T-helper 2 cell treated with Interferon-gamma antibody and Interleukin-4, amounts not matched to agents 100 ng/mL and 5 ng/mL, for 36 hours (primary cell): ENCODE data around the gene POP4. TPM values are rescaled to one million over a fixed set of nuclear protein-coding genes. Genes with fewer than 3 reads are reported as not detected.

Experiments
- intact Hi-C: fragments of 100-400 bp; cut with micrococcal nuclease; formaldehyde crosslinking; loops from one replicate; pipeline ENCODE4 v1.15.1; 2023
- total RNA-seq: library from RNA; stranded (reverse); gene quantifications from 2 replicates; pipeline ENCODE4 v1.2.3, GENCODE V29; 2022

Gene POP4
- total RNA-seq, 1 donor from 2014 or later, result 104 TPM

GRCh38 chr19:29576761-29577648 is 29.1 kb upstream of the POP4 start:
- intact Hi-C loops, result no loop called here

- intact Hi-C loops, result no loop called here
Measured at GRCh38 chr19:29577649-29577963, 28.5 kb upstream of the POP4 start.

GRCh38 chr19:29578349-29578748 is 27.7 kb upstream of the POP4 start:
- intact Hi-C loops, result no loop called here

- intact Hi-C loops, result no loop called here
Measured at GRCh38 chr19:29579308-29579910, 26.7 kb upstream of the POP4 start.

GRCh38 chr19:29581398-29581797 is 24.7 kb upstream of the POP4 start:
- intact Hi-C loops, result no loop called here

GRCh38 chr19:29583196-29583999 is 22.7 kb upstream of the POP4 start:
- intact Hi-C loops, result no loop called here

GRCh38 chr19:29586401-29586800 is 19.7 kb upstream of the POP4 start:
- intact Hi-C loops, result no loop called here

GRCh38 chr19:29587059-29587458 is 19.0 kb upstream of the POP4 start:
- intact Hi-C loops, result loop anchor here (1.0 kb wide), 1 partner anchor 19 kb away; the partner anchor contains the start of gene POP4

GRCh38 chr19:29587518-29587986 is 18.5 kb upstream of the POP4 start:
- intact Hi-C loops, result loop anchor here (1.0 kb wide), 1 partner anchor 19 kb away; the partner anchor contains the start of gene POP4

GRCh38 chr19:29588095-29588494 is 18.0 kb upstream of the POP4 start:
- intact Hi-C loops, result no loop called here

- intact Hi-C loops, result no loop called here
Measured at GRCh38 chr19:29590278-29590677, 15.8 kb upstream of the POP4 start.

- intact Hi-C loops, result no loop called here
Measured at GRCh38 chr19:29591670-29592069, 14.4 kb upstream of the POP4 start.

GRCh38 chr19:29593869-29594268 is 12.2 kb upstream of the POP4 start:
- intact Hi-C loops, result no loop called here

- intact Hi-C loops, result no loop called here
Measured at GRCh38 chr19:29596080-29596727, 9.9 kb upstream of the POP4 start.

GRCh38 chr19:29596885-29597525 is 9.1 kb upstream of the POP4 start:
- intact Hi-C loops, result no loop called here

GRCh38 chr19:29598036-29598435 is 8.0 kb upstream of the POP4 start:
- intact Hi-C loops, result no loop called here

GRCh38 chr19:29598496-29598895 is 7.6 kb upstream of the POP4 start:
- intact Hi-C loops, result no loop called here

- intact Hi-C loops, result loop anchor here (10.0 kb wide), 2 partner anchors 241 to 341 kb away; partner anchors contain the start of gene URI1
Measured at GRCh38 chr19:29603308-29603707, 2.8 kb upstream of the POP4 start.

- intact Hi-C loops, result loop anchor here (1.0 to 10.0 kb wide), 5 partner anchors 19 to 338 kb away; partner anchors contain the start of genes PLEKHF1 and URI1
Measured at GRCh38 chr19:29606420-29606747, 301 bp downstream of the POP4 start.

GRCh38 chr19:29609636-29610035 is 3.6 kb downstream of the POP4 start:
- intact Hi-C loops, result loop anchor here (1.0 to 10.0 kb wide), 5 partner anchors 62 to 335 kb away; partner anchors contain the start of gene URI1

GRCh38 chr19:29610213-29610573 is 4.1 kb downstream of the POP4 start:
- intact Hi-C loops, result loop anchor here (1.0 kb wide), 3 partner anchors 61 to 106 kb away; no protein-coding TSS in a partner anchor
